Measurements from ENCODE around the gene TTC13.

Gene TTC13

GRCh38 chr1:230884646-230885045, 94.0 kb downstream of the TTC13 start:
- no peak overlapping the region for H2AFZ ChIP-seq (ENCODE audit: low read depth, low read length)
- no peaks in the 10 kb centered on the region for H3K36me3 ChIP-seq (ENCODE audit: insufficient read depth, low read length)
- H3K4me1 ChIP-seq (ENCODE audit: insufficient read depth, low read length): peaks cover 3% of the 10 kb centered on the region

GRCh38 chr1:230883967-230884366, 94.7 kb downstream of the TTC13 start:
- no peaks in the 10 kb centered on the region for H3K36me3 ChIP-seq (ENCODE audit: insufficient read depth, low read length)
- H3K4me1 ChIP-seq (ENCODE audit: insufficient read depth, low read length): peaks cover 7% of the 10 kb centered on the region
- H3K27me3 ChIP-seq (ENCODE audit: insufficient read depth, low read length): no peaks in the 10 kb centered on the region
- peaks cover 9% of the 10 kb centered on the region for H3K9me3 ChIP-seq (ENCODE audit: low read length)
- no peak overlapping the region for H2AFZ ChIP-seq (ENCODE audit: low read depth, low read length)
- H3K4me3 ChIP-seq (ENCODE audit: low read length): no peak overlapping the region

More at GRCh38 chr1:230884646-230885045, 94.0 kb downstream of the TTC13 start:
- no peak overlapping the region for H3K4me3 ChIP-seq (ENCODE audit: low read length)
- peaks cover 9% of the 10 kb centered on the region for H3K9me3 ChIP-seq (ENCODE audit: low read length)
- no peaks in the 10 kb centered on the region for H3K27me3 ChIP-seq (ENCODE audit: insufficient read depth, low read length)

DNA sequence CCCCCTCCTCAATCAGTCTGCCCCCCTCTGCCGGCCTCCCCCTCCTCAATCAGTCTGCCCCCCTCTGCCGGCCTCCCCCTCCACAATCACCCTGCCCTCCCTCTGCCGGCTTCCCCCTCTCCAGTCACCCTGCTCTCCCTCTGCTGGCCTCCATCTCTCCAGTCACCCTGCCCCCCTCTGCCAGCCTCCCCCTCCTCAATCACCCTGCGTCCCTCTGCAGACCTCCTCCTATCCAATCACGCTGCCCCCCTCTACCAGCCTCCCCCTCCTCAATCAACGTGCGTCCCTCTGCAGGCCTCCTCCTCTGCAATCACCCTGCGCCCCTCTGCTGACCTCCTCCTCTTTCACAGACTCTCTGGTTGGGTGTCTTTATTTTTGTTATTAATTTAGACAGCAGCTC, 98.9 kb downstream of the TTC13 start:
- Histone ChIP-seq H3K4me1 (ENCODE audit: insufficient read depth, low read length) (peaks cover 11% of the 10 kb centered on the region), H3K27me3 (ENCODE audit: insufficient read depth, low read length) (no peaks in the 10 kb centered on the region), H2AFZ (ENCODE audit: low read depth, low read length) (no peak overlapping the region), H3K4me3 (ENCODE audit: low read length) (no peak overlapping the region), H3K9me3 (ENCODE audit: low read length) (peaks cover 4% of the 10 kb centered on the region), H3K36me3 (ENCODE audit: insufficient read depth, low read length) (peaks cover 6% of the 10 kb centered on the region)

DNA sequence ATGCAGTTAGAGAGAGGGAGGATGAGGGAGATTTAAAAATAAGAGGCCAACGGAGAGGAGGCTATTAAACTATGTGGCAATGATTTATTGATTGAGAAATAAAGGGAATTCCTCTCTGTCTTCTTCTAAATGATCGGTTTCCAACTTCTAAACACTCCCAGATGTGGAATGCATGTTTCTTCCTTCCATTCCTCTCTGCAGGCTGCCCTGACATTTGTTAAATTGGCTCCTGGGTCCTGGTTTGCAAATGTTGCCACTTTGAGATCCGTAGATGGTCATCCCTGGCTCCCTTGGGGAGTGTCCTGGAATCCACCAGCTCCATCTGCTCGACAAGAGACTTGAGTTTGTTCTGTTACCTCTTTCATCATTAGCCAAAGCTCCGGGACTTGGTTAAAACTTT, 100.1 kb downstream of the TTC13 start:
- Histone ChIP-seq H3K9me3 (ENCODE audit: low read length) (peaks cover under 1% of the 10 kb centered on the region), H3K27me3 (ENCODE audit: insufficient read depth, low read length) (no peaks in the 10 kb centered on the region), H3K4me1 (ENCODE audit: insufficient read depth, low read length) (peaks cover 11% of the 10 kb centered on the region), H3K4me3 (ENCODE audit: low read length) (no peak overlapping the region), H3K36me3 (ENCODE audit: insufficient read depth, low read length) (peaks cover 6% of the 10 kb centered on the region), H2AFZ (ENCODE audit: low read depth, low read length) (no peak overlapping the region)

- no peak overlapping the region for H3K4me3 ChIP-seq (ENCODE audit: low read length)
- peaks cover 6% of the 10 kb centered on the region for H3K36me3 ChIP-seq (ENCODE audit: insufficient read depth, low read length)
- H3K27me3 ChIP-seq (ENCODE audit: insufficient read depth, low read length): no peaks in the 10 kb centered on the region
- H3K9me3 ChIP-seq (ENCODE audit: low read length): no peaks in the 10 kb centered on the region
- no peak overlapping the region for H2AFZ ChIP-seq (ENCODE audit: low read depth, low read length)
- peaks cover 11% of the 10 kb centered on the region for H3K4me1 ChIP-seq (ENCODE audit: insufficient read depth, low read length)
Observed at GRCh38 chr1:230877924-230878590, 100.6 kb downstream of the TTC13 start.

DNA sequence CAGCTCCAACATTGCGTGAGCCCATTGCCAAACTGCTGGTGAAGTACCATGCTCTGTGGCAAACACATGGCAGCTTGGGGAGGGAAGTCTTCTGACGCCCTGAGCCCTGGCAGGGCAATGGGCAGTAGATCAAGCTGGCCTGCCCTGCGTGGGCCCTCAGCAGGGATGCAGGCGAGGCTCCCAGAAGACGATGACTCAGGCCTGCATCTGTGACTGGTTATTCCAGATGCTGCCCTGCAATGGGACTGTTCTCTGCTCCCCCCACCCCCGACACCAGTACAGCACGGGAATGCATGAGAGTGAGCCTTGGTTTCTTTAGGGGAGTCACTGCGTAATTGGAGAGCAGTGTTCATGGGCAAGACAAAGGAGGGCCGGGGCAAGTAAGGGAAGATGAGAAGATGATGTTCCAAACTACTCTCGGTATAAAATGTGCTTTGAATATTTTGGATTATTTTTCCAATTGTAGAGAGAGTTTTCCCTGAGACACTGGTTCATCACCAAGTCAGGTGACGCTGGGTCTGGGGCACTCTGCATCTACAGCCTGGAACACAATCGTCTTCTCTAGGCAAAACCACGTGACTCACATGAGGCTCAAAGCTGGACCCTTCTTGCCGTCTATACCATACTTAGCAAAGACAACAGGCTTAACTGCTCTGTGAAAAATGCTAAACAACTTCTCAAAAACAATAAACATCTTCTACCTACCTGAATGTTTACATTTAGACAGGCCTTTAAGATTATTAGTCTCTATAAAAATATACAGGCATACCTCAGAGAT, 101.3 kb downstream of the TTC13 start:
- peaks cover 6% of the 10 kb centered on the region for H3K36me3 ChIP-seq (ENCODE audit: insufficient read depth, low read length)
- no peak overlapping the region for H2AFZ ChIP-seq (ENCODE audit: low read depth, low read length)
- H3K4me1 ChIP-seq (ENCODE audit: insufficient read depth, low read length): peaks cover 11% of the 10 kb centered on the region
- no peak overlapping the region for H3K4me3 ChIP-seq (ENCODE audit: low read length)
- H3K27me3 ChIP-seq (ENCODE audit: insufficient read depth, low read length): no peaks in the 10 kb centered on the region
- no peaks in the 10 kb centered on the region for H3K9me3 ChIP-seq (ENCODE audit: low read length)

DNA sequence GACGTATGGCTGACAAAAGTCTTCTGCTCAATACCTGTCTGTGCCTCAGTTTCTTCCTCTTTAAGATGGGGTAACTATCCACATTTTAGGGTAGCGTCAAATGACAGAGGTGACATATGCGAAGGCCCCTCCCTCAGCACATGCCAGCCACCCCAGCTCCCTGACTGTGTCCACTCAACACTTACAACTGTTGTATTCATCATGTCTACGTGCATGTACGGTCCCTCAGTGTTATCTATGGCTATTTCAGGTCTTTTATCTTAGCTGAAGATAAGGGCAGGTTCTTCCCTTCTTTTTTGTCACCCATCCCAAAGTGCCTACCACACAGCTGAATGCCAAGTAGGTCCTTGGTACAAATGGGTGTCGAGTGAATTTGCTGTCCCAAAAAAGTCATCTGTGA, 102.0 kb downstream of the TTC13 start:
- no peaks in the 10 kb centered on the region for H3K9me3 ChIP-seq (ENCODE audit: low read length)

GRCh38 chr1:230875370-230875769, 103.3 kb downstream of the TTC13 start:
- peaks cover 11% of the 10 kb centered on the region for H3K4me1 ChIP-seq (ENCODE audit: insufficient read depth, low read length)
- no peak overlapping the region for H3K4me3 ChIP-seq (ENCODE audit: low read length)
- H2AFZ ChIP-seq (ENCODE audit: low read depth, low read length): no peak overlapping the region
- no peaks in the 10 kb centered on the region for H3K27me3 ChIP-seq (ENCODE audit: insufficient read depth, low read length)
- H3K36me3 ChIP-seq (ENCODE audit: insufficient read depth, low read length): peaks cover 6% of the 10 kb centered on the region
- no peaks in the 10 kb centered on the region for H3K9me3 ChIP-seq (ENCODE audit: low read length)

More for the DNA sequence above, 102.0 kb downstream of the TTC13 start:
- Histone ChIP-seq H3K4me3 (ENCODE audit: low read length) (no peak overlapping the region), H3K4me1 (ENCODE audit: insufficient read depth, low read length) (peaks cover 11% of the 10 kb centered on the region), H3K27me3 (ENCODE audit: insufficient read depth, low read length) (no peaks in the 10 kb centered on the region), H3K36me3 (ENCODE audit: insufficient read depth, low read length) (peaks cover 6% of the 10 kb centered on the region), H2AFZ (ENCODE audit: low read depth, low read length) (no peak overlapping the region)

GRCh38 chr1:230870916-230871315, 107.7 kb downstream of the TTC13 start:
- H3K36me3 ChIP-seq (ENCODE audit: insufficient read depth, low read length): peaks cover 8% of the 10 kb centered on the region
- no peak overlapping the region for H2AFZ ChIP-seq (ENCODE audit: low read depth, low read length)
- peaks cover 28% of the 10 kb centered on the region for H3K4me1 ChIP-seq (ENCODE audit: insufficient read depth, low read length)
- H3K4me3 ChIP-seq (ENCODE audit: low read length): no peak overlapping the region
- no peaks in the 10 kb centered on the region for H3K27me3 ChIP-seq (ENCODE audit: insufficient read depth, low read length)
- no peaks in the 10 kb centered on the region for H3K9me3 ChIP-seq (ENCODE audit: low read length)

DNA sequence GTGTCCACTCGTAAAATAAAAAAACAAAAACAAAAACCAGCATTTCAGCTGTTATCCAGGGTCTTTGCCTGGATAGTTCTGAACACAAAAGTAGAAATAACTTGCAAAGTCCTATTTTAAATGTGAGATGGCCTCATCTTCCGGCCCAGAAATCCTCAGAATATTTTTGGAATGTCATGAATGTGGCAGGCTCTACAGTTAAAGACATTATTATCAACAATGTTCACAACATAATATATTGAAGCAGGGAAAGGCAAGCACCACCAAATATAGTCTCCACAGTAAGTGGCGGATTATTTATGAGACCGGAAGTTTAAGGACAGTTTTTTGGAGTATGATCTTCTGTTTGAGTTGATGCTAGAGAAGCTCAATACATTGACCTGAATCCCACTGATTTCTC, 109.2 kb downstream of the TTC13 start:
- peaks cover 41% of the 10 kb centered on the region for H3K4me1 ChIP-seq (ENCODE audit: insufficient read depth, low read length)
- H3K4me3 ChIP-seq (ENCODE audit: low read length): peak overlapping the region; percentile 93
- peaks cover 14% of the 10 kb centered on the region for H3K36me3 ChIP-seq (ENCODE audit: insufficient read depth, low read length)
- H3K27me3 ChIP-seq (ENCODE audit: insufficient read depth, low read length): no peaks in the 10 kb centered on the region
- peak overlapping the region; percentile 92 for H2AFZ ChIP-seq (ENCODE audit: low read depth, low read length)
- no peaks in the 10 kb centered on the region for H3K9me3 ChIP-seq (ENCODE audit: low read length)

- Histone ChIP-seq H3K4me1 (ENCODE audit: insufficient read depth, low read length) (peaks cover 45% of the 10 kb centered on the region), H3K4me3 (ENCODE audit: low read length) (peak overlapping the region; percentile 93), H2AFZ (ENCODE audit: low read depth, low read length) (peak overlapping the region; percentile 92), H3K27me3 (ENCODE audit: insufficient read depth, low read length) (no peaks in the 10 kb centered on the region), H3K9me3 (ENCODE audit: low read length) (no peaks in the 10 kb centered on the region), H3K36me3 (ENCODE audit: insufficient read depth, low read length) (peaks cover 14% of the 10 kb centered on the region)
Observed at GRCh38 chr1:230868736-230869385, 109.8 kb downstream of the TTC13 start.

DNA sequence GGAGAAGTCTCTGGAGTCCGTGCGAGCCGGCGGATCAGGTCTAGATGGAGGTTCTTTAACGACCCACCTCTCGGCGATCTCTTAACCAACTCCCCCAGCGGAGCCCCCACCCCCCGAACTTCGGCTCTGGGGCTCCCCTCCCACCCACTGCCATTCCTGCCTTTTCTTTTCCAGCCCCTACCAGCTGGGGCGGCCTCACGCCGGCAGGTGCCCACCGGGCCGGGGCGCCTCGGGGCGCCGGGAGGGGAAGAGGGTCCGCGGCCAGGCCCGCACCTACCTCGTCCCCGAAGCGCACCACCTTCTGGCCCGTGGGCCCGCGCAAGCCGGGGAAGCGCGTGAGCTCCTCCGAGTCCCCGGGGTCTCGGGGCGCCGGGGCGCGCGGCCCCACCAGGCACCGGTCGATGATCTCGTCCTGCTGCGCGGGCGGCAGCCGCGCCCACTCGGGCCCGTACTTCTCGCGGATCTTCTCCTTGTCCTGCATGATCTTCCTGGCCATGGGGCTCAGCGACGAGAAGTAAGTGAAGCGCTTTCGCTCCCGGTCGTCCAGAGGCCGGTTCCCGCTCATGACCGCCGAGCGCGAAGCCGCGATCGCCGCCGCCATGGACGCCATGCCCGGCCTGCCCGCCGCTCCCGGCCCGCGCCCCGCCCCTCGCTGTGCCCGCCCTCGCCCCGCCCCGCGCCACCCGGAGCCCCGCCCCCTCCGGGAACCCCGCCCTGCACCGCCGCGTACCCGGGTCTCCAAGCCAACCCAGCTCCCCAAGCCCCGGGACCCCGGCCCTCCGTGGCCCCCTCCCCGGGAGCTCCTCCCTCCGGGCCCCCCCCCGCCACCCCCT, 110.5 kb downstream of the TTC13 start, which contains the start of gene C1orf198:
TSS of gene C1orf198 (minus strand) at position 619 of the 833 bp plus-strand sequence. CDS start at position 610, 9 bp downstream.
- Histone ChIP-seq H3K4me1 (ENCODE audit: insufficient read depth, low read length) (peaks cover 46% of the 10 kb centered on the region), H3K4me3 (ENCODE audit: low read length) (peak within 1 kb of the TSS; percentile 93), H3K36me3 (ENCODE audit: insufficient read depth, low read length) (peaks cover 14% of the 10 kb centered on the region), H3K9me3 (ENCODE audit: low read length) (no peaks in the 10 kb centered on the region), H2AFZ (ENCODE audit: low read depth, low read length) (peak within 1 kb of the TSS; percentile 92), H3K27me3 (ENCODE audit: insufficient read depth, low read length) (no peaks in the 10 kb centered on the region)
